ENCODE results near the gene ALX4. TPM values are rescaled to one million over a fixed set of nuclear protein-coding genes. Genes with fewer than 3 reads are reported as not detected.

ALX4 gene
- total RNA-seq, 1 experiment from 2014 or later: 44.2 TPM

DNA sequence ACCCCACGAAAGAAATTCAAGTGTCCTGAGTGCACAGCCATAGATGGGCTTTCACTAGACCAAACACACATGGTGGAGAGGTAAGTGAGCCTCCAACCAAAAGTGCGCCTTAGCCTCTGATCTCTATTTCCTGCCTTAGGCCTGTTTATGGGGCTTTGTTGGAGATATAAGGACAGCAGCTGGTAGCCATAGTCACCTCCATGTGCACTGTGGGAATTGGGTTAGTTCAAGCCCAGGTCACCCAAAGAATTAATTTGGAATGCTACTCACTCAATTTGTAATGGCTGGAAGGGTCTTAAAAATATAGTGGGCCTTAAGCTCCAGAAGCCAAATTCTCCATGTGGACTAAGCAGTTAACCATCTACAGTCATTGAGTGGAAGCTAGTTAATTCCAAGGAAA is 73.6 kb downstream of the ALX4 start:
- in situ Hi-C loops (cut with HindIII; ENCODE audit: low sequenced_read_pairs): no loop called here

GRCh38 chr11:44235765-44236201 is 74.2 kb downstream of the ALX4 start:
- DNase-seq (ENCODE audit: low spot score): no peak
- in situ Hi-C loops (cut with HindIII; ENCODE audit: low sequenced_read_pairs): no loop called here

More for the DNA sequence above, 73.6 kb downstream of the ALX4 start:
- no peak for DNase-seq (ENCODE audit: low spot score)

DNA sequence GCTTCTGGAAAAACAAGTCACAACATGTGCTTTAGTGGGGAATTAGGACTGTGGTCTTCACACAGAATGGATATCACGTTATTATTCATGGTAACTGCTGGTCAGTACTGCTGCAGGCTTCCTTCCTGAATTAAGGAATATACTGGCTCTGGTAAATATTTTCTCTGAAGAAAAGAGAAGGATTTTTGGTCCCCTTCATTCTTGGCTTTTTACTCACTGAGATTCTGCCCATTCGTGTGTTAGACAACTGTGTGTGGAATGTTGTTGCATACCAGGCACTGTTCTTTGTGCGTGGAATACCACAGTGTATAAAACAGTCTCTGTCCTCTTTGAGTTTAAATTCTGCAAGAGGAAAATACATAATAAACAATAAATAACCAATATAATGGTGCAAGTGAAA is 80.3 kb downstream of the ALX4 start:
- DNase-seq (ENCODE audit: low spot score): no peak
- in situ Hi-C loops (cut with HindIII; ENCODE audit: low sequenced_read_pairs): no loop called here

DNA sequence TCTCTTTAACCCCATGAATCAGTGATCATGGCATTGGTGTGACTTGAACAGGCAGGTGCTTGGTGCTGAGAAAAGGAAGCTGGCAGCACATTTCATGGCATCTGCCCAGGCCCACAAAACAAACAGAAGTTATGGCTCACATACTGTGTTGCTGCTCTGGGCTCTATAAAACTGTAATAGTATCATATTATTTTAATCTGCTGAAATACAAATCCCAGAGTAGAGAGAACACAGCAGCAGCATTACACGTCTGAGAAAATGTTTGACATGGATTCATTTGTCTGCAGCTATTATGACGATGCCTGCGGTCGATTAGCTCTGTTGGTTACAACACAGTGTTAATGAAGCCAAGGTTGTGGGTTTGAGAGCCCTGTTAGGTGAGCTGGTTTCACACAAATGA is 80.8 kb downstream of the ALX4 start:
- no peak for DNase-seq (ENCODE audit: low spot score)
- in situ Hi-C loops (cut with HindIII; ENCODE audit: low sequenced_read_pairs): no loop called here

DNA sequence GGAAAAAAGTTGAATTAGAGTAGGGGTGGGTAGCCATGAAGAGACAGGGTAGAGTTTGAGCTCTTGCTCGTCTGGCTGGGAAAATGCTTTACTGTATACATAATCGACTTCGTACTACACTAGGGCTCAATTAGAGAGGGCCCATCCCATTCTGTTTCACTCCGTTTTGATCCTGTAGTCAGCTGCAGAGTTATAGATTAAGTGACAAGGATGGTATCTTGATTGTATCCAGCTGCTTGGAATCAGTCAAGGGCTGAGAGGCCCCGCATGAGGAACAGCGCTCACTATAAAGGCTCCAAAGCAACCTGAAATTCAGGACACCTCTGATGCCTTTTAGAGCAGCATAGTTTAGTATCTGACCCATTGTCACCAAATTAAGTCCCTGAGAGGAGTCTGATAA is 81.6 kb downstream of the ALX4 start:
- in situ Hi-C loops (cut with HindIII; ENCODE audit: low sequenced_read_pairs): no loop called here
- DNase-seq (ENCODE audit: low spot score): no peak

DNA sequence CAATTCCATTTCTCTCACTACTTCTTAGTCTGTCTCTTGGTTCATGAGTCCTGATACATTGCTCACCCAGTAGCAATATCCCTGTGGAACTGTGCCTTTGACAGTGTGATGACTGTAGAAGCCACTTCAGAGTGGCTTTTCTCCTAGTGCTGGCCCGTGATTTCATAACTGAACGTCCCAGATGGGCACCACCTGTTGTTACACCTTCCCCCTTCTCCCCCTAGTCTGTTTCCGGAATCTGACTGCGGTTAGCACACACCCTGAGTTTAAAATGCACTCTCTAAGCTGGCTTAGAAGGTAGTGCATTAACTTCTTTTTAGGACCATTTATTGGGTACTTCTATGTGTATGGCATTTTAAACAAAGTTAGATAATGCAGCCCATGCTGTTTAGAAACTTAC is 83.0 kb downstream of the ALX4 start:
- no peak for DNase-seq (ENCODE audit: low spot score)
- in situ Hi-C loops (cut with HindIII; ENCODE audit: low sequenced_read_pairs): no loop called here

DNA sequence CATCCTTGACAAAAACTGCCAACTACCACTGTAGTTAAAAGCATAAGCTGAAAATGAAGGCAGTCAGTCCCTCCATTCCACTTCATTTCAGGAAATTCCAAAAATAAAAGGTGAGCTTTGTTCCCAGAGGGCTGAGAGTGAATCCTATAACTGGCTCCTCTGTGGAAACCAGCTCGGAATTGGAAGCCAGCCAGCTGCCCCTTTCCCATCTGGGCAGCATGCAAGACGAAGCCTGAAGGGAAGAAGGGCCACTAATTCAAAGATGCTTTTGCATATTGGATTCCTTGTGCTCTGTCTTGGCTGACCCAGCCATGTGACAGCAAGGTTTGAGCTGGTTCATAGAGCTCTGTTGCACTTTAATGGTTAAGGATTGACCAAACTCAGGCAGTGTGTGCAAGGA is 83.4 kb downstream of the ALX4 start:
- in situ Hi-C loops (cut with HindIII; ENCODE audit: low sequenced_read_pairs): no loop called here
- no peak for DNase-seq (ENCODE audit: low spot score)

DNA sequence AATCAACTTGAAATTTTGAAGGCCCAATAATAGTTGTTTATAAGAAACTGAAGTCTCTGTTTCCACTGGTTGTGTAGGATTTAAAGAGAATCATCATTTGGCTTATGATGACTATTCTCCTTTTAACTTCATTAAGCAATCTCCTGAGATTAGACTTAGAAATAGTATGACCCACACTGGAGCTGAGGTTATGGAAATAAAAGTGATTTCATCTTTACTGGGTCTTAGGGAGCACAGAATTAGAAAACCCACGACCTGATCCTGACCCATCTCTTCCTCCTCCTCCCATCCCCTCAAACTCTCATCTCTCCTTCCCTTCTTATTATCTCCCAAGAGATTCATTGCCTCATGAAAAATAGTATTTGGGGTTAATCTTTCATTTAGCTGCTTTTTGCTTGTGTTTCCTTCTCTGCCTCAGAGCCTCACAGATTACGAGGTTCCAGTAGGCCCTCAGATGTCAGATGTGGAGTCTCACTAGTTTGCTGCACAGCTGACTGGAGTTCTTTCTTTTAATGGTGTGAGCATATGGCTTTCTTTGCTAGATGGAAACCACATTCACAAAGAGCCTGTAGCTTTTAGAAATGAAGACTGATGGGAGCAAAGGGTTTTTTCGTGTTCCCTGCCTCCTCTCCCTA is 85.0 kb downstream of the ALX4 start:
- in situ Hi-C loops (cut with HindIII; ENCODE audit: low sequenced_read_pairs): no loop called here
- no peak for DNase-seq (ENCODE audit: low spot score)

DNA sequence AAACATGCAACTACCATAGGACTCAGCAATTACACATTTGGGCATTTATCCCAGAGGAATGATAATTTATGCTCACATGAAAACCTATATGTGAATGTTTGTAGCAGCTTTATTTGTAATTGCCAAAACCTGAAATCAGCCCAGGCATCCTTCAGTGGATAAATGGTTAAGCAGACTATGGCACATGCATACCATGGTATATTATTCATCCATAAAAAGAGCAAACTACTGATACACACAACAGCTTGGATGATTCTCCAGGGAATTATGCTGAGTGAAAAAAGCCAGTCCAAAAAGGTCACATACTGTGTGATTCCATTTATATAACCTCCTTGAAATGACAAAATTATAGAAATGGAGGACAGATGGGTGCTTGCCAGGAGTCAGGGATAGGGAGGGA is 86.7 kb downstream of the ALX4 start:
- in situ Hi-C loops (cut with HindIII; ENCODE audit: low sequenced_read_pairs): no loop called here
- no peak for DNase-seq (ENCODE audit: low spot score)

GRCh38 chr11:44221992-44222391 is 87.9 kb downstream of the ALX4 start:
- in situ Hi-C loops (cut with HindIII; ENCODE audit: low sequenced_read_pairs): no loop called here
- no peak for DNase-seq (ENCODE audit: low spot score)

DNA sequence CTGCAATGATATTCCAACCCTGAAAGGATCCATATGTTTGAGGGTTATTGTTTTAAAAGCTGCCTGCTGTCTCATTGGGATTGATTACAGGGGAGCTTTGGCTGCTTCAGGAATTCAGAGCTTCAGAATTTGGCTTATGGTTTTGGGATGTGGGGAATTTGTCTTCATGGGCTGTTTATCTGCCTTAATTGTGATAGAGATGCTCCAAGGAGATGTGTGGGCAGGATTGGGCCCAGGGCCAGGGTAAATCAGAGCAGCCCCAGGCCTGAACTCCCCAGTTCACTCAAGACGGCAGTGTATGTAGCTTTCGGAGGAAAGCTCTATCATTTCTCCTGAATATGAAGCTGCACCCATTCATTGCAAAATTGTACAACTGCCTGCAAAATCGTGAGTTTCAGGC is 88.5 kb downstream of the ALX4 start:
- no peak for DNase-seq (ENCODE audit: low spot score)
- in situ Hi-C loops (cut with HindIII; ENCODE audit: low sequenced_read_pairs): no loop called here

GRCh38 chr11:44219830-44220796 is 89.8 kb downstream of the ALX4 start:
- DNase-seq (ENCODE audit: low spot score): no peak
- in situ Hi-C loops (cut with HindIII; ENCODE audit: low sequenced_read_pairs): no loop called here

GRCh38 chr11:44217432-44217831 is 92.5 kb downstream of the ALX4 start:
- no peak for DNase-seq (ENCODE audit: low spot score)
- in situ Hi-C loops (cut with HindIII; ENCODE audit: low sequenced_read_pairs): no loop called here

DNA sequence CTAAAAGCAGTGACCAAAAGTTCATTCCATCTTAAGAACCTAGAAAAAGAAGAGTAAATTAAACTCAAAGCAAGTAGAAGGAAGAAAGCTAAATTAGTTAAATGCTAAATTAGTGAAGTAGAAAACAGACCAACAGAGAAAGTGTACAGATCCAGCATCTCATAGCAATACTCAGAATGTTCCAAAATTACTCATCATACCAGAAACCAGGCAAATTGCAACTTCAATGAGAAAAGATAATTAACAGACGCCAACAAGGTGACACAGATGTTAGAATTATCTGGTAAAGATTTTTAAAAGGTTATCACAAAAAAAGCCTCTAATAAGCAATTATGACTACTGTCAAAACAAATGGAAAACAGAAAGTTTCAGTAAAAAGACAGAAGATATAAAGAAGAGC is 96.8 kb downstream of the ALX4 start:
- in situ Hi-C loops (cut with HindIII; ENCODE audit: low sequenced_read_pairs): no loop called here
- DNase-seq (ENCODE audit: low spot score): no peak

DNA sequence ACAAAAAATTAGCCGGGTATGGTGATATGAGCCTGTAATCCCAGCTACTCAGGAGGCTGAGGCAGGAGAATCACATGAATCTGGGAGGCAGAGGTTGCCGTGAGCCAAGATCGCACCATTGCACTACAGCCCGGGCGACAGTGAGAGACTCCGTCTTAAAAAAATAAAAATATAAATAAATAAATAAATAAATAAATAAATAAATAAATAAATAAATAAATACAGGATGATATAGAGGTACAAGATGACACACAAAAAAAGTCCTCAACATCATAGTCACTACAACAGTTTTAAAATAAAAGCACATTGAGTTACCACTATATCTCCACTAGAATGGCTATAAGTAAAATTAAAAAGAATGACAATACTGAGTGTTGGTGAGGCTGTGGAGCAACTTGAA is 97.8 kb downstream of the ALX4 start:
- in situ Hi-C loops (cut with HindIII; ENCODE audit: low sequenced_read_pairs): no loop called here
- DNase-seq (ENCODE audit: low spot score): no peak

Other genes starting within 250 kb of the ALX4 start
- not detected in 2 replicates for gene ACCS, start 243.9 kb downstream of the ALX4 start, total RNA-seq (2014; rRNA removed; shearing (Covaris generic))
- gene EXT2, start 214.5 kb downstream of the ALX4 start, total RNA-seq (2014; rRNA removed; shearing (Covaris generic)): 66.8 and 74.9 TPM in 2 replicates

All from G401 (cell line).